ENCODE measurements around the gene SH2D6.
"Not testable (repeated sequence)": the region's sequence is repeated elsewhere in the genome, so short reads cannot be mapped to it uniquely, and the experiment has no call there.

Gene SH2D6

DNA sequence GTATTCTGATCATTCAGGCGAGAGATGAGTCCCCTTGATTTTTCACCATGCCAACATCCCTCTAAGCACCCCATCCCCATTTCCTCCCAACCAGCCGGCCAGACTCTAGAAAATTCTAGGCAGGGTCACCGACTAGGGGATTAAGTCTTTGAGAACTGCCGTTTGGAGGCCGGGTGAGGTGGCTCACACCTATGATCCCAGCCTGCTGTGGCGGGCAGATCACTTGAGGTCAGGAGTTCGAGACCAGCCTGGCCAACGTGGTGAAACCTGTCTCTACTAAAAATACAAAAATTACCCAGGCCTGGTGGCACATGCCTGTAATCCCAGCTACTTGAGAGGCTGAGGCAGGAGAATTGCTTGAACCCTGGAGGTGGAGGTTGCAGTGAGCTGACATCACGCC lies 21.1 kb downstream of the SH2D6 start:
- H3K36me3 ChIP-seq (ENCODE audit: control insufficient read depth, insufficient read depth, low read length); H3K4me3 ChIP-seq (ENCODE audit: low read length); H3K27me3 ChIP-seq (ENCODE audit: control insufficient read depth, insufficient read depth, low read length); H3K9ac ChIP-seq (ENCODE audit: low read length); H3K27ac ChIP-seq (ENCODE audit: low read depth, low read length): not testable (repeated sequence)
- H3K4me1 ChIP-seq (ENCODE audit: control insufficient read depth, insufficient read depth, low read length), result peaks cover 17% of the 10 kb centered on the region

DNA sequence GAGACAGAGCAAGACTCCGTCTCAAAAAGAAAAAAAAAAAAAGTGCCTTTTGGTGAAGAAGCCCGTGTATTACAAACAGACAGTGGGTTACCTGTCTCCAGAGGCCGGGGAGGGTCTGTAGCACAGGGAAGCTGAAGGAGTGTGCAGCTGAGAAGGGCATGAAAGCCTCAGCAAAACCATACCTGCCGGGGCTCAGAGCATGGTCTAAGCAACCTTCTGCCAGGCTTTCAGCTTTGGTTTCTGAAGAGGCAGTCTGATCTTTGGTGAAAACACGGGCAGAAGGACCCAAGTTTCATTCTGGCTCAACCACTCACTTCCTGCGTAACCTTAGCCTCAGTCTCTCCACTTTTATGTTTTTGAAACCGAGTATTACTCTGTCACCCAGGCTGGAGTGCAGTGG lies 21.5 kb downstream of the SH2D6 start:
- Histone ChIP-seq H3K4me3 (ENCODE audit: low read length) (no peak overlapping the region), H3K27me3 (ENCODE audit: control insufficient read depth, insufficient read depth, low read length) (no peaks in the 10 kb centered on the region), H3K27ac (ENCODE audit: low read depth, low read length) (no peak overlapping the region), H3K9ac (ENCODE audit: low read length) (no peak overlapping the region), H3K36me3 (ENCODE audit: control insufficient read depth, insufficient read depth, low read length) (no peaks in the 10 kb centered on the region), H3K4me1 (ENCODE audit: control insufficient read depth, insufficient read depth, low read length) (peaks cover 17% of the 10 kb centered on the region)

DNA sequence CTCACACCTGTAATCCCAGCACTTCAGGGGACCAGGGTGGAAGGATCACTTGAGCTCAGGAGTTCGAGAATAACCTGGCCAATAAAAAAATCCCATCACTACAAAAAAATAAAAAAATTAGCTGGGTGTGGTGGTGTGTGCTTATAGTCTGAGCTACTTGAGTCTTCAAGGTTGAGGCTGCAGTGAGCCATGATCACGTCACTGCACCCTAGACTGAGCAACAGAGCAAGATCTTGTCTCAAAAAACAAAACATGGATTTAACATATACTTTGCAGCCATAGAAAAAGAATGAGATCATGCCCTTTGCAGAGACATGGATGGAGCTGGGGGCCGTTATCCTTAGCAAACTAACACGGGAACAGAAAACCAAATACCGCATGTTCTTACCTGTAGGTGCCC lies 22.2 kb downstream of the SH2D6 start:
- H3K9ac ChIP-seq (ENCODE audit: low read length), result no peak overlapping the region
- H3K27ac ChIP-seq (ENCODE audit: low read depth, low read length), result no peak overlapping the region
- H3K36me3 ChIP-seq (ENCODE audit: control insufficient read depth, insufficient read depth, low read length), result no peaks in the 10 kb centered on the region
- H3K4me3 ChIP-seq (ENCODE audit: low read length), result no peak overlapping the region
- peaks cover 20% of the 10 kb centered on the region for H3K4me1 ChIP-seq (ENCODE audit: control insufficient read depth, insufficient read depth, low read length)
- H3K27me3 ChIP-seq (ENCODE audit: control insufficient read depth, insufficient read depth, low read length), result no peaks in the 10 kb centered on the region

DNA sequence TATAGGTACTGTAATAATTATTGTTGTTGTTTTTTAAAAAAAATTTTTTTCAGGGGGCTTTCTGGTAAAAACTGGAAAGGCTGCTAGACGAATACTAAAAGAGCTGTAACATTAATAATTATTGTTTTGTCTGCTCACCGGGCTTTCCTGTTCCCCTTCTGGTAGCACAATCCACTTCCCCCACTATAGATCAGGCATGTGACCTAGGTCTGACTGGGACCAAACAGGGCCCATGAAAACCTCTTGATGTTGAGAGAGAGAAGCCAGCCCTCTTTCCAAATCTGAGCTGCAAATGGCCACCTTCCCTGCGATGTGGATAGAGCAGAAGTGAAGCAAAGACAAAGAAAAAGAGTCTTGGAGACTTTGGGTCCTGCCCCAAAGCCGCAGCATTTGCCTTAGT lies 23.4 kb downstream of the SH2D6 start:
- no peak overlapping the region for H3K27ac ChIP-seq (ENCODE audit: low read depth, low read length)
- H3K4me1 ChIP-seq (ENCODE audit: control insufficient read depth, insufficient read depth, low read length), result peaks cover 26% of the 10 kb centered on the region
- no peak overlapping the region for H3K4me3 ChIP-seq (ENCODE audit: low read length)
- no peak overlapping the region for H3K9ac ChIP-seq (ENCODE audit: low read length)
- no peaks in the 10 kb centered on the region for H3K36me3 ChIP-seq (ENCODE audit: control insufficient read depth, insufficient read depth, low read length)
- H3K27me3 ChIP-seq (ENCODE audit: control insufficient read depth, insufficient read depth, low read length), result no peaks in the 10 kb centered on the region

DNA sequence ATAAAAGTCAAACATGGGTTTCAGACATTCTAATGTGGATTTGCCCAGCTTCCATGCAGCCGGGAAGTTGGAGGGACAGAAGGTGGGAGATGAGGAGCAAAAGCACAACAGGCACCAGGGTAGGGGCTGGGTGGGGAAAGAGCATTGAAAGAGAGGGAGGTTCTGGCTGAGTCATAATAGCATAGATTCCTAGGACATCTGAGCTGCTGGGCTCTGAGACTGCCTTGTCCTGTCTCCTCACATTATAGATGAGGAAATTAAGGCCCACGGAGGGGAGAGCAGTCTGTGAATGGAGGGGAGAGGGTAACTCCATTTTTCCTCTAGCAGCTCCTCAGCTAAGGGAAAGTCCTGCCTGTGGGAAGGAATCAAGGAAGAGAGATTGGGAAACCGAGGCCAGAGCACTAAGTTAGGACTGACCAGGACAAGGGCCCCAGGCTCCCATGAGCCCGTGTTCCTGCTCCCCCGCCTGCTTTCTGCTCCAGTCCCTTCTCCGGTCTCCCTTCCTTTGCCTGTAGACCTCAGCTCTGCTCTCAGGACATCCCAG lies 26.2 kb downstream of the SH2D6 start:
- H3K27ac ChIP-seq (ENCODE audit: low read depth, low read length), result peak overlapping the region; percentile 90

DNA sequence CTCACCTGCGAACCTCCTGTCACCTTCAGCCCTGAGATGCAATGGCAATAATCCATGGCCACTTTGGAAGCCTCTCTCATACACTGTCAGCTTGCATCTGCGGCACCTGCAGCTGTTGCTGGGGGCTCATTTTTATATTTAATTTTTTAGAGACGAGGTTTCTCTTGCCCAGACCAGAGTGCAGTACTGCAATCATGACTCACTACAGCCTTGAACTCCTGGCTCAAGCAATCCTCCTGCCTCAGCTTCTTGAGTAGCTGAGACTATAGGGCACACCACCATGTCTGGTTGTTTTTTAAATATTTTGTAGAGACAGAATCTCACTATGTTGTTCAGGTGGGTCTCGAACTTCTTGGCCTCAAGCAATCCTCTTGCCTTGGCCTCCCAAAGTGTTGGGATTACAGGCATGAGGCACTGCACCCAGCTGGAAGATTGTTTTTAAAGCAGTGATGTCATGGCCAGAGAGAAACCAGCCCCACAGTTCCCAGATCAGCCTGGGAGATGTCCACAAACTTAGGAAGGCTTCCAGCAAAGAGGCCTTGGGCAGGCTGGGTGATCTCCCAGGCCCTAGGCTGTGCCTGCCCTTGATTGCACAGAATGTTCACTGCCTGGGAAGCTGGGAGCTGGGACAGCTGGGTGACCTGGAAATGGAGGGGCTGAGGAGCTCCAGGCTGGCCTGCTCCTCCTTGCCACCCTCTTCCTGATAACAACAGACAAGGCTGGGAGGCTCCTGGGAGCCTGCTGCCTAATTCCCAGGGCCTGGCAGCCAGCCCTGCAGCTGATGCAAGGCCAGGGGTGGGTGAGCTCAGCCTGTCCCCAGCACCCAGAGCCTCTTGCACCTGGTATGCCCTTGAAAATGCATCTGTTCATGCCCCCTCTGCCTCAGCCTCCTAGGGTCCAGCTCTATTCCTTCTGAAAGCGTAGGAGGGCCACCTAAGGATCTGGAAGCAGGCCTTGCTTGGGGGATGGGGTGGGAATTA lies 27.1 kb downstream of the SH2D6 start:
- H3K27me3 ChIP-seq (ENCODE audit: control insufficient read depth, insufficient read depth, low read length), result no peaks in the 10 kb centered on the region
- H3K4me1 ChIP-seq (ENCODE audit: control insufficient read depth, insufficient read depth, low read length), result peaks cover 12% of the 10 kb centered on the region
- H3K4me3 ChIP-seq (ENCODE audit: low read length), result no peak overlapping the region
- peak overlapping the region; percentile 90 for H3K27ac ChIP-seq (ENCODE audit: low read depth, low read length)
- H3K36me3 ChIP-seq (ENCODE audit: control insufficient read depth, insufficient read depth, low read length), result no peaks in the 10 kb centered on the region
- H3K9ac ChIP-seq (ENCODE audit: low read length), result no peak overlapping the region

More for the DNA sequence above, 26.2 kb downstream of the SH2D6 start:
- Histone ChIP-seq H3K27me3 (ENCODE audit: control insufficient read depth, insufficient read depth, low read length) (no peaks in the 10 kb centered on the region), H3K4me3 (ENCODE audit: low read length) (no peak overlapping the region), H3K9ac (ENCODE audit: low read length) (no peak overlapping the region), H3K4me1 (ENCODE audit: control insufficient read depth, insufficient read depth, low read length) (peaks cover 12% of the 10 kb centered on the region), H3K36me3 (ENCODE audit: control insufficient read depth, insufficient read depth, low read length) (no peaks in the 10 kb centered on the region)

DNA sequence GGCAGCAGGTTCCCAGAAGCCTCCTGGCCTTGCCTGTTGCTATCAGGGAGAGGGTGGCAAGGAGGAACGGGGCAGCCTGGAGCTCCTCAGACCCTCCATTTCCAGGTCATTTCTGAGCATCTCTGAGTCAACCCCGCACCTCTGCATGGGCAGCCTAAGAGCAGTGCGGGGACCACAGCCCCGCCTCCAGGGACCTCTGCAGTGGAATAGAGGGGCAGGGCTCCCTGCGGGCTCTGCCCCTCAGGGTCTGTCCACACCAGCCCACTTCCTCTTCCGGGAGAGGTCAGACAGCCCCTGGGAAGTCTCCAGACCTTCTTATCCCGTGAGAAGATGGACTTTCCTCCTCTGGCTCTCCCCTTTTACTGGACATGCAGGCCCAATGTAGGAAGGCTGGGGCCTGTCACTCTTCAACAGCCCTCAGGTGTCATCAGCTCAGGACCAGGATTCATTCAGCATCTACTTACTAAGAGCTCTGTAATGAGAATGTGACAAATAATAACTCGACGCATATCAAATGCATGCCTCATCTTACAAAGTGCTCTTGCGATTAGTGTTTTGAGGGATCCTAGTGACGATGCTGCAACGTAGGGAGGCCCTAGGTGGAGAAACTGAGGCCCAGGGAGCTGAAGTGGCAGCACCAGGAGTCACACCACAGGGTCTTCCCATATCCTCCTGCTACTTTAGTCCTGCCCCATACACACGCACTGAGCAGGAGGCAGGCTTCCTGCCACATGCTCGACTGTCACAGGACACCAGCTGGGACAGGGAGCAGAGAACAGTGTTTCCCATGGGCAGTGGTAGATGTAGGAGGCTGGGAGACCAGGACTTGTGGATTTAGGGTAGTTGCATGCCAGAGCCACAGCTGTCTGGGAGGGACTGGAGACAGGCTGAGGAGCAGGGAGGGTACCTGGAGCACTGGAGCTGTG lies 28.0 kb downstream of the SH2D6 start:
- Histone ChIP-seq H3K4me1 (ENCODE audit: control insufficient read depth, insufficient read depth, low read length) (peaks cover 12% of the 10 kb centered on the region), H3K36me3 (ENCODE audit: control insufficient read depth, insufficient read depth, low read length) (no peaks in the 10 kb centered on the region), H3K4me3 (ENCODE audit: low read length) (no peak overlapping the region), H3K27me3 (ENCODE audit: control insufficient read depth, insufficient read depth, low read length) (no peaks in the 10 kb centered on the region), H3K9ac (ENCODE audit: low read length) (no peak overlapping the region), H3K27ac (ENCODE audit: low read depth, low read length) (peak overlapping the region; percentile 90)

DNA sequence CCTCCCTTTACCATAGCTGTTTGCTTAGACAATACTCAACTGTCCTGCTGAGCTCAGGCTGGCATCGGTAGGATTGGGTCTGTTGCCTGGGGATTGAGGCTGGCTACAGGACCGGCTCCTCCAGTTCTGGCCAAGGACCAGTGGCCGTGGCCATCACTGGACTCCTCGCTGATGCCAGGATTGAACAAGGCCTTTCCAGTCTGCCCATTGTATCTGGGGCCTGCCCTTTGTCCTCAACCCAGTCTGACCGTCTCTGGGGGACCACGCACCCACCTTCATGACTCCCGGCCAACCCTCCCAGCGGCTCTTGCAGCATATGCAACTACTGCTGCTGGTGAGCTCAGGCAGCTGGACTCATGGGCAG lies 28.7 kb downstream of the SH2D6 start:
- Histone ChIP-seq H3K27me3 (ENCODE audit: control insufficient read depth, insufficient read depth, low read length) (no peaks in the 10 kb centered on the region), H3K4me1 (ENCODE audit: control insufficient read depth, insufficient read depth, low read length) (peaks cover 12% of the 10 kb centered on the region), H3K36me3 (ENCODE audit: control insufficient read depth, insufficient read depth, low read length) (no peaks in the 10 kb centered on the region), H3K9ac (ENCODE audit: low read length) (no peak overlapping the region), H3K27ac (ENCODE audit: low read depth, low read length) (peak overlapping the region; percentile 90), H3K4me3 (ENCODE audit: low read length) (no peak overlapping the region)

DNA sequence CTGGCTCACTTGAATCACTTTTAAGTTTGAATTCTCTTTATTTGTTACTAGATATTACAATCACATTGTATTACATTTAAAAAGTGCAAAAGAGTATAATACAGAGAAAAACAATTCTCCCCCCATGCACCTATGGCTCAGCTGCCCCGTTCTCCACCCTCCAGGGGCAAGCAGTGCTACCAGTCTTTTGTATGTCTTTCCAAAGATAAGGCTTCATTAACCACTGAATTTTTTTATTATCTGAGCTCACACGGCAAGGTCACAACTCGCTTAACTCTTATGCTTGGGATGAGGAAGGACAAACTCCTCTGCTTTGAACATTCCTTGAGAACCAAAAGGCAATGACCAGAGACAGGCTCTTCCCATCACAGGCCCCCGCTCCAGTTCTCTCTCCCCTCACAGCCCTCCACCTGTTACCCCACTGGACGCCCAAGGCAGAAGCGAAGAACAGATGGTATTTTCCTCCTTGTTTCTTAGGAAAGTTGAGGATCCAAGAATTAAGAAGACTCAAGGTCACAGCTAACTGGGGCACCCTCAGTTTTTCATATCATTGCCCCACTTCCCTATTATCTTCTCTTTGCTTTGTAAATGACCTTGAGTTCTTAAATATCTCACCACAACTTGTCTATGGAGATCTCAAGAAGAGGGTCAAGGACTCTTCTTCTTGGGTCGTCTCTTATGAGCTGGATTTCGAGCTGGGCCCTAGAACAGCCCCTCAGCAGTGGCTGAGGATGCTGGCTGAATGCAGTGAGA lies 30.1 kb downstream of the SH2D6 start:
- Histone ChIP-seq H3K27me3 (ENCODE audit: control insufficient read depth, insufficient read depth, low read length) (no peaks in the 10 kb centered on the region), H3K36me3 (ENCODE audit: control insufficient read depth, insufficient read depth, low read length) (no peaks in the 10 kb centered on the region), H3K4me1 (ENCODE audit: control insufficient read depth, insufficient read depth, low read length) (peaks cover 12% of the 10 kb centered on the region), H3K27ac (ENCODE audit: low read depth, low read length) (no peak overlapping the region), H3K4me3 (ENCODE audit: low read length) (no peak overlapping the region), H3K9ac (ENCODE audit: low read length) (no peak overlapping the region)

DNA sequence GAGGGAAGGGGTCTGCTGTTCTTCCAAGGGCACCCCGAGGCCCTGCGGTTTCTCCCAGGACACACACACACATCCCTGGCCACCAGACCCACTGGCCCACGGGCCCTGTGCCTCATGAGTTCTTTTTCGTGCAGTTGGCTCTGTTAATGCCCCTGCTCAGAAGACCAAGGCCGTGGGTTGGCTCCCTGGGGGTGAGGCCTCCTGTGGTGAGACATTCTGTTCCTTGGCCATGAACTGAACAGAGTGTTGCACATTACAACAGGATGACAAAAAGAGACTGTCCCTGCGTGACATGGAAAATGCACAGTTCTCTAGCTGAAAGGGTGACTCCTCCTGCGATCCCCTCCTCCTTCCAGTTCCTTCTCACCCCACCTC lies 30.7 kb downstream of the SH2D6 start:
- H3K4me1 ChIP-seq (ENCODE audit: control insufficient read depth, insufficient read depth, low read length), result peaks cover 12% of the 10 kb centered on the region
- no peaks in the 10 kb centered on the region for H3K36me3 ChIP-seq (ENCODE audit: control insufficient read depth, insufficient read depth, low read length)
- H3K27me3 ChIP-seq (ENCODE audit: control insufficient read depth, insufficient read depth, low read length), result no peaks in the 10 kb centered on the region
- H3K27ac ChIP-seq (ENCODE audit: low read depth, low read length), result no peak overlapping the region
- H3K9ac ChIP-seq (ENCODE audit: low read length), result no peak overlapping the region
- no peak overlapping the region for H3K4me3 ChIP-seq (ENCODE audit: low read length)

DNA sequence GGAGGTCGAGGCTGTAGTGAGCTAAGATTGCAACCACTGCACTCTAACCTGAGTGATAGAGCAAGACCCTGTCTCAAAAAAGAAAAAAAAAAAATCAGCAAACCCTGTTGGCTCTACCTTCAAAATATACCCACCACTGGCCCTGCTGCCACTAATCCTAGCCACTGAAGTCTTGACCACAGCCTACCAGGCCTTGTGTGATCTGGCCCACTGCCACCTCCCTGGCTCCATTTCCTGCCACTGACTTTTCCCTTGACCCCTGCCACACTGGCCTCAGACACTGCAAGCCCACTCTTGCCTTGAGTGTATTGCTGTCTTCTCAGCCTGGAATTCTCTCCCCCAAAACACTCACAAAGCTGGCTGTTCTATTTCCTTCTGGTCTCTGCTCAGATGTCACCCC lies 33.7 kb downstream of the SH2D6 start:
- Histone ChIP-seq H3K4me1 (ENCODE audit: control insufficient read depth, insufficient read depth, low read length) (no peaks in the 10 kb centered on the region), H3K27ac (ENCODE audit: low read depth, low read length) (no peak overlapping the region), H3K9ac (ENCODE audit: low read length) (no peak overlapping the region)

DNA sequence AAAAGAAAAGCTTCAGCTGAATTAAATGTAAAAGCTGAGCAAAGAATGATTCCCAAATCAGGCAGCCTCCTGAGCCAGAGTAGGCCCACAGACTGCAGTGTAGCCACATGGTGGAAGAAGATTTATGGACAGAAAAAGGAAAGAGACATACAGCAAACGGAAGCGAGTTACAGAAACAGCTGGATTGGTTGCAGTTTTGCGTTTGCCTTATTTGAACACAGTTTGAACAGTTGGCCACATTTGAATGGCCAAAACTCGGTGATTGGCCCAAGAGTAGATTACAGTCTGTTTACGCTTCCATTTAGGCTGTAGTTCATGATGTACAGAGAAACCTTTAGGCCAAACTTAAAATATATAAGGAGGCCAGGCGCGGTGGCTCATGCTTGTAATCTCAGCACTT lies 35.1 kb downstream of the SH2D6 start:
- Histone ChIP-seq H3K36me3 (ENCODE audit: control insufficient read depth, insufficient read depth, low read length) (no peaks in the 10 kb centered on the region), H3K4me3 (ENCODE audit: low read length) (no peak overlapping the region), H3K27me3 (ENCODE audit: control insufficient read depth, insufficient read depth, low read length) (no peaks in the 10 kb centered on the region), H3K9ac (ENCODE audit: low read length) (no peak overlapping the region), H3K4me1 (ENCODE audit: control insufficient read depth, insufficient read depth, low read length) (no peaks in the 10 kb centered on the region), H3K27ac (ENCODE audit: low read depth, low read length) (no peak overlapping the region)

More for the DNA sequence above, 33.7 kb downstream of the SH2D6 start:
- Histone ChIP-seq H3K27me3 (ENCODE audit: control insufficient read depth, insufficient read depth, low read length) (no peaks in the 10 kb centered on the region), H3K4me3 (ENCODE audit: low read length) (no peak overlapping the region), H3K36me3 (ENCODE audit: control insufficient read depth, insufficient read depth, low read length) (no peaks in the 10 kb centered on the region)
